ENCODE measurements around the gene POMT1. TPM values are rescaled to one million over a fixed set of nuclear protein-coding genes. Genes with fewer than 3 reads are reported as not detected.

Gene POMT1
- total RNA-seq, 1 experiment from 2014 or later = 34.1 TPM

DNA sequence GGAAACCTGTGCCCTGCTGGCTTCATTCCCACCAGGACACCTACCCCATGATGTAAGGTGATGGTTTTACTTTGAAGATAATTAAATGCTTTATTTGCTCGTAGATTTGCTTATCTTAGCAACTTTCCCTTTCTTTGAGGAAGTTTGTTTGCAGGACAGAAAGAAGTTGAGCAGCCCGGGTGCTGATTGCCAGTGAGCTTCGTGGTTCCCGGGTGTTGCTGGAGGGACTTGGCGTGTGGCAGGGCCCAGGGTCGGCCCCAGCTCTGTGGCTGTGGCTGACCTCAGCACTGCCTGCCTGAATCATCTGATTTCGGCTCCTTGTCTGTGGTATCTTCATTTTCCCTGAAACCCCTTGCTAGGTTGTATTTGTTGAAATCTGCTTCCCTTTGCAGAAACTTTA, 8.7 kb downstream of the POMT1 start:
- Histone ChIP-seq H3K14ac (ENCODE audit: insufficient read depth, low read length) (no peak overlapping the region), H2BK5ac (ENCODE audit: insufficient read length, low read length) (no peak overlapping the region), H4K20me1 (ENCODE audit: control insufficient read depth, insufficient read depth, insufficient read length) (no peaks in the 10 kb centered on the region), H2AK5ac (ENCODE audit: insufficient read length, low read length) (no peak overlapping the region), H3K4me2 (ENCODE audit: insufficient read depth, insufficient read length, low read length) (no peak overlapping the region), H4K91ac (ENCODE audit: insufficient read length, low read depth, low read length) (no peak overlapping the region), H2BK15ac (ENCODE audit: low read depth, low read length) (no peak overlapping the region), H4K5ac (ENCODE audit: insufficient read length, low read depth, low read length) (no peak overlapping the region), H3K18ac (ENCODE audit: insufficient read length, low read depth, low read length) (no peak overlapping the region), H2BK120ac (ENCODE audit: low read depth, low read length, poor library complexity, severe bottlenecking) (no peak overlapping the region), H2AFZ (ENCODE audit: low read length) (no peak overlapping the region), H3K9me3 (ENCODE audit: control insufficient read depth, low read depth, low read length) (no peaks in the 10 kb centered on the region), H3K27ac (ENCODE audit: insufficient read length, low read depth, low read length) (no peak overlapping the region), H3K56ac (ENCODE audit: insufficient read length, low read depth, low read length) (no peak overlapping the region), H2BK12ac (ENCODE audit: insufficient read length, low read depth, low read length) (no peak overlapping the region), H3K9ac (ENCODE audit: extremely low read depth, insufficient read length, low read length) (no peak overlapping the region), H3K4ac (ENCODE audit: low read depth, low read length) (no peak overlapping the region), H3K79me1 (ENCODE audit: insufficient read depth, low read depth, low read length, poor library complexity, severe bottlenecking) (no peaks in the 10 kb centered on the region), H2BK20ac (ENCODE audit: low read depth, low read length, poor library complexity, severe bottlenecking) (no peak overlapping the region), H3K27me3 (ENCODE audit: insufficient read depth, low read length) (no peaks in the 10 kb centered on the region), H3T11ph (ENCODE audit: low read length) (no peak overlapping the region), H3K4me1 (ENCODE audit: insufficient read depth, low read length) (no peaks in the 10 kb centered on the region), H3K79me2 (ENCODE audit: insufficient read depth, low read length) (no peaks in the 10 kb centered on the region), H4K8ac (replicated peaks; ENCODE audit: insufficient read length, low read depth, low read length) (no peak overlapping the region), H3K23me2 (ENCODE audit: insufficient read length, low read depth, low read length, poor library complexity, severe bottlenecking) (no peaks in the 10 kb centered on the region), H3K23ac (ENCODE audit: insufficient read length, low read depth, low read length) (no peak overlapping the region)
- H3K4me3 Mint-ChIP-seq = no peak overlapping the region
- peaks cover 13 to 73% (median 31%) of the 10 kb centered on the region in 3 experiments for H3K36me3 Mint-ChIP-seq (ENCODE audit: insufficient read depth in 1 of 3, low read depth in 3 of 3)
- no peaks in the 10 kb centered on the region for H3K27me3 Mint-ChIP-seq (ENCODE audit: low read depth)
- no peaks in the 10 kb centered on the region for H3K9me3 Mint-ChIP-seq
- TF ChIP-seq, protein P1, sequence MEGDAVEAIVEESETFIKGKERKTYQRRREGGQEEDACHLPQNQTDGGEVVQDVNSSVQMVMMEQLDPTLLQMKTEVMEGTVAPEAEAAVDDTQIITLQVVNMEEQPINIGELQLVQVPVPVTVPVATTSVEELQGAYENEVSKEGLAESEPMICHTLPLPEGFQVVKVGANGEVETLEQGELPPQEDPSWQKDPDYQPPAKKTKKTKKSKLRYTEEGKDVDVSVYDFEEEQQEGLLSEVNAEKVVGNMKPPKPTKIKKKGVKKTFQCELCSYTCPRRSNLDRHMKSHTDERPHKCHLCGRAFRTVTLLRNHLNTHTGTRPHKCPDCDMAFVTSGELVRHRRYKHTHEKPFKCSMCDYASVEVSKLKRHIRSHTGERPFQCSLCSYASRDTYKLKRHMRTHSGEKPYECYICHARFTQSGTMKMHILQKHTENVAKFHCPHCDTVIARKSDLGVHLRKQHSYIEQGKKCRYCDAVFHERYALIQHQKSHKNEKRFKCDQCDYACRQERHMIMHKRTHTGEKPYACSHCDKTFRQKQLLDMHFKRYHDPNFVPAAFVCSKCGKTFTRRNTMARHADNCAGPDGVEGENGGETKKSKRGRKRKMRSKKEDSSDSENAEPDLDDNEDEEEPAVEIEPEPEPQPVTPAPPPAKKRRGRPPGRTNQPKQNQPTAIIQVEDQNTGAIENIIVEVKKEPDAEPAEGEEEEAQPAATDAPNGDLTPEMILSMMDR (conservative IDR thresholded peaks at IDR 0.05) = no peak
- H3K4me1 Mint-ChIP-seq = peaks cover 0 to 2% of the 10 kb centered on the region in 2 experiments; a peak in 1 of 4 replicates
- no peak for DNase-seq
- no CpG with 5 or more reads among the region's 7 CpGs for WGBS (ENCODE audit: extremely low coverage, insufficient read length, low lambda C conversion rate)
- no peak overlapping the region for H3K27ac Mint-ChIP-seq

Data from H9 (cell line).